Endothelial cell (in vitro differentiated cells): ENCODE results near the gene MICAL3. TPM values are rescaled to one million over a fixed set of nuclear protein-coding genes. Genes with fewer than 3 reads are reported as not detected.

Source experiments
- DNase-seq: peaks from one replicate; pipeline ENCODE4 v3.0.0; 2021; ENCODE audit warnings: low spot score
- H3K27ac Mint-ChIP-seq: one replicate; pipeline ENCODE4 v1.8.0; 2021; ENCODE audit warnings: mixed read lengths, inconsistent platforms; ENCODE audit not compliant: unreplicated experiment
- H3K27me3 Mint-ChIP-seq: one replicate; pipeline ENCODE4 v1.8.0; 2021; ENCODE audit warnings: mild to moderate bottlenecking, moderate library complexity, mixed read lengths, inconsistent platforms; ENCODE audit not compliant: unreplicated experiment
- H3K36me3 Mint-ChIP-seq: one replicate; pipeline ENCODE4 v1.8.0; 2021; ENCODE audit warnings: mild to moderate bottlenecking, low read depth, mixed read lengths, inconsistent platforms; ENCODE audit not compliant: unreplicated experiment
- H3K4me1 Mint-ChIP-seq: one replicate; pipeline ENCODE4 v1.8.0; 2021; ENCODE audit warnings: mild to moderate bottlenecking, mixed read lengths, inconsistent platforms; ENCODE audit not compliant: unreplicated experiment
- H3K4me3 Mint-ChIP-seq: one replicate; pipeline ENCODE4 v1.8.0; 2021; ENCODE audit warnings: mild to moderate bottlenecking, mixed read lengths, inconsistent platforms; ENCODE audit not compliant: unreplicated experiment
- H3K9me3 Mint-ChIP-seq: one replicate; pipeline ENCODE4 v1.8.0; 2021; ENCODE audit warnings: mixed read lengths, inconsistent platforms; ENCODE audit not compliant: unreplicated experiment
- total RNA-seq: library from RNA; stranded (reverse); fragmentation: NEBNext Ultra II Directional; extraction: Animal tissue kit (Norgen Biotek cat#: 25700); gene quantifications from one replicate; pipeline ENCODE4 v1.2.1, GENCODE V29; 2021; ENCODE audit not compliant: unreplicated experiment
- TF ChIP-seq, protein P1 (sequence below): fragments of 200-600 bp; sonication (generic); IDR thresholded peaks from one replicate; pipeline ENCODE4 v1.5.0; 2021; ENCODE audit warnings: antibody characterized with exemption; ENCODE audit not compliant: unreplicated experiment

The MICAL3 gene
- total RNA-seq, 1 donor from 2014 or later: 54.3 TPM

DNA sequence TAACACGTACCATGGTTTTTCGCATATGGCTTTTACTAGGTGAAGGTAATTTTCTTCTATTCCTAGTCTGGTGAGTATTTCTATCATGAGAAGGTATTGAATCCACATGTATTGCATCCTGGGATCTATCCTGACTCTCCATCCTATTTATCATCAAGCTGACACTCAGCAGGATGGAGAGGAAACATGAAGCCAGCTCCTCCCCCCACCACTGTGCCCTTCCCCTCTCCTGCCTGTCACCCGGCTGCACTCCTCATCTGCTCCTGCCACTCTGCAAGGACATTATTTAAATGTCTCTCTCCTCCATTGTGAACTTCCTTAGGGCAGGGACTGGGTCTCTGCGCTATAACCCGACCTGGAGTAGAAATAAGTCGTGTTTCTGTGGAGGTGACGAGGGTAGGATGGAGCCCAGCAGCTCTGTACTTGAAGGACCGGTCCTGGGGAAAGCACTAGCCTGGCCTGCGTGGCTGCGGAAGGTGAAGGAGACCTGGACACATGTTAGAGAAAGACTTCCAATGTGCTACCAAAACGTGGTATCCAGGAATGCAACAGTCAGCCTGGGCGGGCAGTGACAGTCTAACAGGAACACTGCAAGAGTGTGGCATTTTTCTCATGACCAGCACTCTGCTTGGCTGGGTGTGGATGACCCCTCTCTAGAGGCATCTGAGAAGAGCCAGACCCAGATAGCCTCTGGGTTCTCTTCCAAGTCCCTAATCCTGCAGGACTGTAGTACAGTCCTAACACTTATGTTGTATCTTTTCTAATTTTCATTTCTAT is 111.2 kb downstream of the MICAL3 start:
- Mint-ChIP-seq H3K27ac (peak overlapping the region; percentile 52), H3K4me1 (peaks cover 49% of the 10 kb centered on the region), H3K9me3 (no peaks in the 10 kb centered on the region), H3K4me3 (no peak overlapping the region), H3K27me3 (peaks cover 11% of the 10 kb centered on the region), H3K36me3 (no peaks in the 10 kb centered on the region)
- TF ChIP-seq, protein P1, sequence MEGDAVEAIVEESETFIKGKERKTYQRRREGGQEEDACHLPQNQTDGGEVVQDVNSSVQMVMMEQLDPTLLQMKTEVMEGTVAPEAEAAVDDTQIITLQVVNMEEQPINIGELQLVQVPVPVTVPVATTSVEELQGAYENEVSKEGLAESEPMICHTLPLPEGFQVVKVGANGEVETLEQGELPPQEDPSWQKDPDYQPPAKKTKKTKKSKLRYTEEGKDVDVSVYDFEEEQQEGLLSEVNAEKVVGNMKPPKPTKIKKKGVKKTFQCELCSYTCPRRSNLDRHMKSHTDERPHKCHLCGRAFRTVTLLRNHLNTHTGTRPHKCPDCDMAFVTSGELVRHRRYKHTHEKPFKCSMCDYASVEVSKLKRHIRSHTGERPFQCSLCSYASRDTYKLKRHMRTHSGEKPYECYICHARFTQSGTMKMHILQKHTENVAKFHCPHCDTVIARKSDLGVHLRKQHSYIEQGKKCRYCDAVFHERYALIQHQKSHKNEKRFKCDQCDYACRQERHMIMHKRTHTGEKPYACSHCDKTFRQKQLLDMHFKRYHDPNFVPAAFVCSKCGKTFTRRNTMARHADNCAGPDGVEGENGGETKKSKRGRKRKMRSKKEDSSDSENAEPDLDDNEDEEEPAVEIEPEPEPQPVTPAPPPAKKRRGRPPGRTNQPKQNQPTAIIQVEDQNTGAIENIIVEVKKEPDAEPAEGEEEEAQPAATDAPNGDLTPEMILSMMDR: no peak
- DNase-seq: no peak

DNA sequence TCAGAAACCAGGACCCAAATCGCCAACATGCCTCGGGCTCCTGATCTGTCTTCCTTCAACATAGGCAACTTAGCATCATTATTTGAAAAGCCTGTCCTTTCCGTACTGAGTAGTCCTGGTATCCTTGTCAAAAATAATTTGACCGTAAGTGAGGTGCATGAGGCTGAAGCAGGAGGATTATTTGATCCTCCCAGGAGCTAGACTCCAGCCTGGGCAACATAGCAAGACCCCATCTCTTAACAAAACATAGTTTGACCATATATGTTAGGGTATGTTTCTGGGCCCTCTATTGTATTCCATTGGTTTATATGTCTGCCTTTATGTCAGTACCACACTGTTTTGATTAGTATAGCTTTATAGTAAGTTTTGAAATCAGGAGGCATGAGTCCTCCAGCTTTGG is 112.5 kb downstream of the MICAL3 start:
- peaks cover 6% of the 10 kb centered on the region for H3K36me3 Mint-ChIP-seq

DNA sequence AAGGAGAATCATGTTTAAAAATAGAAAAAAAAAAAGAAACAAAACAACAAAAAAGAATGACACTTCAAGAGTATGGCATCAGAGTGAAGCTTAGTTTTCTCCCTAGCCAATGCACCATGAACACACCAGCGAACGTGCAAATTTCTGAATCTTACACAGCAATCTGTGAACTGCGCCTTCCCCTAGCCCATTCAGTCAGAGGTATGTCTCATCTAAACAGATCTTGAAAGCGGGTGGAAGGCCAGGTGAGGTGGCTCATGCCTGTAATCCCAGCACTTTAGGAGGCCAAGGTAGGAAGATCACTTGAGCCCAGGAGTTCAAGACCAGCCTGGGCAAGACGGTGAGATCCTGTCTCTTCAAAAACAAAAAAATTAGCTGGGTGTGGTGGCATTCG is 113.1 kb downstream of the MICAL3 start:
- H3K27ac Mint-ChIP-seq: peak overlapping the region; percentile 87
- H3K9me3 Mint-ChIP-seq: no peaks in the 10 kb centered on the region
- no peak overlapping the region for H3K4me3 Mint-ChIP-seq
- peaks cover 61% of the 10 kb centered on the region for H3K4me1 Mint-ChIP-seq
- peaks cover 7% of the 10 kb centered on the region for H3K36me3 Mint-ChIP-seq
- DNase-seq: no peak
- peaks cover 13% of the 10 kb centered on the region for H3K27me3 Mint-ChIP-seq
- TF ChIP-seq, protein P1: no peak

More for the DNA sequence above, 112.5 kb downstream of the MICAL3 start:
- no peak overlapping the region for H3K4me3 Mint-ChIP-seq
- no peak for DNase-seq
- no peaks in the 10 kb centered on the region for H3K9me3 Mint-ChIP-seq
- TF ChIP-seq, protein P1: no peak
- peaks cover 60% of the 10 kb centered on the region for H3K4me1 Mint-ChIP-seq
- H3K27me3 Mint-ChIP-seq: peaks cover 13% of the 10 kb centered on the region
- peak overlapping the region; percentile 87 for H3K27ac Mint-ChIP-seq

DNA sequence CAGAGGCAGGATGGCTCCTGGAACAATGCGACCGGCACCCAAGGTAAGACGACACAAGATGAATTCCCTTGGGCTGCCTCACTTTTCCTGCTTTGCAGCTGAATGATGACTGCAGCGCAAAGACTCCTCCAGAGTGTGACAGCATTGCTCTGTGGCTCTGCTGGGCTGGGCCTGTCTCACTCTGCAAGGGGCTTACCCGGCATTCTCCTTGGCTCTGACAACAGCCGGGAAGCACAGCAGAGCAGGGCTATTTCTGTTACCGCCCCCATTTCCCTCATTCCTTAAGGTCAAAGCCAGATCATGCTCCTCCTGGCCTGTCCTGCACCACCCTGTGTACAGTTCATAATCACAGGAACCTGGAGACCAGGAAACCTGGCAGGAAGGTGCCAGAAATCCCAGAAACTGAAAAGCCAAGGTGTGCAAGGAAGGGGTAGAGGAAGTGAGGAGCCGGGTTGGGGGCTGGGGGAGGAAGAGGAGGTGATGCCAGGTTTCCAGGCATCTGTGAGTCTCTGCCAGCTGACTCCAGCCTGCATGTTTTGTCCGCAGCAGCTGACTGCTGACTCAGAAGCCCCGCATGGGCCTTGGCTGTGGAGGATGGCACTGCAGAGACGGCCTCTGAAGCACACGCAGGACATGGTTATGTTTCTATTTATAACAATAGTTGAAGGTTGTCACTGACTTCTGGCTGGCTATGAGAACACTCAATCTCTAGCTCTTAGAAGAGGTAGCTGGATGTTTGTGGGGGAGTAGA is 113.6 kb downstream of the MICAL3 start:
- Mint-ChIP-seq H3K9me3 (no peaks in the 10 kb centered on the region), H3K27ac (peak overlapping the region; percentile 87), H3K4me3 (no peak overlapping the region), H3K4me1 (peaks cover 64% of the 10 kb centered on the region), H3K27me3 (peaks cover 13% of the 10 kb centered on the region), H3K36me3 (peaks cover 7% of the 10 kb centered on the region)
- peak; percentile 60 for DNase-seq
- TF ChIP-seq, protein P1: no peak

DNA sequence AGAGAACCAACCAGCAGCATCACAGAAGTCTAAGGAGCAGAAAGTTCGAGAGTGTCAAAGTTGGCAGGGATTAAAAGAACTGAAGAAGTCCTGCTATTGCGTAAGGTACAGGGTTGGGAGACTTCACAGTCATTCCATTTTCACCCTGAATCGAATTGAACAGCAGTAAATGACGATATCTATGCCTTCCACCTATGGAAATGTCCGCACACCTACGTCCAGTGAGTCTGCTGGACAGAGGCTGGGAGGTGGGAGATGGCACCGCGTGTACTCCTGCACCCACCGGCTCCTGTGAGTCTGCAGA is 116.7 kb downstream of the MICAL3 start:
- Mint-ChIP-seq H3K4me3 (no peak overlapping the region), H3K27ac (no peak overlapping the region), H3K27me3 (peaks cover 9% of the 10 kb centered on the region), H3K9me3 (no peaks in the 10 kb centered on the region), H3K4me1 (peaks cover 53% of the 10 kb centered on the region), H3K36me3 (peaks cover 22% of the 10 kb centered on the region)
- no peak for DNase-seq
- TF ChIP-seq, protein P1: no peak
